Measurements from ENCODE around the gene CYP2E1. TPM values are rescaled to one million over a fixed set of nuclear protein-coding genes. Genes with fewer than 3 reads are reported as not detected.

Gene CYP2E1
- total and polyA plus RNA-seq, 2 of the 13 experiments (the other 11 are each of a cell fraction or from before 2014, with no cell fraction given): 0.27 to 0.63 TPM

- ATAC-seq (no peak), DNase-seq (ENCODE audit: low spot score) (no peak), FAIRE-seq (no peak)
- Histone ChIP-seq H3K4me1 (ENCODE audit: insufficient read depth, low read length) (no peaks in the 10 kb centered on the region), H3K27ac (ENCODE audit: extremely low read length, insufficient read depth, low read length) (no peak overlapping the region), H3K36me3 (replicated peaks in 1 of 2; ENCODE audit: control insufficient read depth in 1 of 2, insufficient read depth in 2 of 2, low read length in 2 of 2) (no peaks in the 10 kb centered on the region), H3K27me3 (ENCODE audit: control insufficient read depth in 1 of 2, insufficient read depth in 2 of 2, low read length in 2 of 2) (peaks cover 7 to 27% of the 10 kb centered on the region in 2 experiments), H2AFZ (ENCODE audit: low read length) (no peak overlapping the region), H3K9me3 (ENCODE audit: low read length) (peaks cover 15% of the 10 kb centered on the region), H4K20me1 (ENCODE audit: insufficient read depth, low read length) (no peaks in the 10 kb centered on the region), H3K4me3 (replicated peaks in 1 of 3; ENCODE audit: insufficient read depth in 1 of 3, low read depth in 2 of 3, low read length in 3 of 3) (peak overlapping the region in 1 of 3 experiments; percentile 30; a peak in 1 of 6 replicates), H3K9ac (ENCODE audit: insufficient read depth, low read depth, low read length) (no peak overlapping the region), H3K4me2 (ENCODE audit: low read depth, low read length) (peak overlapping the region; percentile 42; the same call in 1 of the 2 replicates), H3K79me2 (ENCODE audit: insufficient read depth, low read length) (no peaks in the 10 kb centered on the region)
- POLR2A ChIA-PET: no interaction called here
- 38% methylated on average over 9 of the region's 12 CpGs for WGBS (ENCODE audit: low lambda C conversion rate)
- in situ Hi-C loops (cut with HindIII; ENCODE audit: extremely low pct_ligation_motif_present, low pct_unique_long_range_greater_than_20kb) (no loop called here), intact Hi-C loops (cut with micrococcal nuclease; ENCODE audit: unreplicated experiment) (no loop called here)
- CTCF ChIA-PET (ENCODE audit: low intra/inter-chr PET ratio, low total read pairs): no interaction called here
- no TSS peak for BruUV-seq (replicated peaks)
- TF ChIP-seq USF2 (IDR thresholded peaks at IDR 0.05; ENCODE audit: low read depth, low read length) (no peak), USF2 (CRISPR knock-in tag; IDR thresholded peaks at IDR 0.05; ENCODE audit: borderline replicate concordance) (no peak), ZBTB39 (CRISPR knock-in tag; IDR thresholded peaks at IDR 0.05) (no peak), ZNF780A (CRISPR knock-in tag; IDR thresholded peaks at IDR 0.05) (no peak), GABPA (IDR thresholded peaks at IDR 0.05; ENCODE audit: low read depth, low read length) (no peak), GABPA (CRISPR knock-in tag; IDR thresholded peaks at IDR 0.05; ENCODE audit: low read depth) (no peak), MTA3 (CRISPR knock-in tag; IDR thresholded peaks at IDR 0.05) (no peak), ZC3H4 (CRISPR knock-in tag; IDR thresholded peaks at IDR 0.05; ENCODE audit: borderline replicate concordance) (no peak), SKI (IDR thresholded peaks at IDR 0.05; ENCODE audit: partially characterized antibody) (no peak), CBX5 (CRISPR knock-in tag; IDR thresholded peaks at IDR 0.05; ENCODE audit: borderline replicate concordance) (no peak), UBTF (CRISPR knock-in tag; IDR thresholded peaks at IDR 0.05) (no peak), ZNF33B (CRISPR knock-in tag; IDR thresholded peaks at IDR 0.05) (no peak), MED8 (CRISPR knock-in tag; IDR thresholded peaks at IDR 0.05; ENCODE audit: insufficient replicate concordance) (no peak), DBP (CRISPR knock-in tag; IDR thresholded peaks at IDR 0.05; ENCODE audit: not compliant biosample characterization) (no peak), MYPOP (CRISPR knock-in tag; IDR thresholded peaks at IDR 0.05) (no peak), ZNF605 (CRISPR knock-in tag; IDR thresholded peaks at IDR 0.05) (no peak), ZNF335 (CRISPR knock-in tag; IDR thresholded peaks at IDR 0.05) (no peak)
These were observed 46.0 kb upstream of the CYP2E1 start for GRCh38 chr10:133481086-133481643.
